T-helper 2 cell treated with Interferon-gamma antibody and Interleukin-4, amounts not matched to agents 100 ng/mL and 5 ng/mL, for 36 hours (primary cell): ENCODE measurements around the gene USP35. TPM values are rescaled to one million over a fixed set of nuclear protein-coding genes. Genes with fewer than 3 reads are reported as not detected.
"Not testable (repeated sequence)": the region's sequence is repeated elsewhere in the genome, so short reads cannot be mapped to it uniquely, and the experiment has no call there.

Source experiments
- intact Hi-C: fragments of 100-400 bp; cut with micrococcal nuclease; formaldehyde crosslinking; loops from one replicate; pipeline ENCODE4 v1.15.1; 2023
- total RNA-seq: library from RNA; stranded (reverse); gene quantifications from 2 replicates; pipeline ENCODE4 v1.2.3, GENCODE V29; 2022

The USP35 gene
- total RNA-seq, 1 donor from 2014 or later, result 14.6 TPM

DNA sequence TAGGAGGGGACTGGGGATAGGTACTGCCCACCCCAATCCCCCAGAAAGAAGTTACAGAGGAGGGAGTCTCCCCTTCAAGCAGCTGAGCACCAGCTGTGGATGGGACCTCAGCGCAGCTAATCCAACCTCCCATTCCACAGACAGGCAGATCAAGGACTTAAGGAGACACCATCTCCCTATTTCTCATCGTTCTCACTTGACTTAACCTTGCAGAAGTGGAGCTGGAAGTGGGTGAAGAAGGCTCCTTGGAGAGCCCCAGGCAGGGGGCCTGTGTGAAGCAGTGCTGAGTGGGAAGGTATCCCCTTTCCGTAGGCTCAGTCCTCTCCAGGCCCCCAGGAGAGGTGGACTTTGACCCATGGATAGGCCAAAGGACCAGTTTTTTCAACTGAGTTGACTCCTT is 27.3 kb downstream of the USP35 start:
- intact Hi-C loops, result no loop called here

DNA sequence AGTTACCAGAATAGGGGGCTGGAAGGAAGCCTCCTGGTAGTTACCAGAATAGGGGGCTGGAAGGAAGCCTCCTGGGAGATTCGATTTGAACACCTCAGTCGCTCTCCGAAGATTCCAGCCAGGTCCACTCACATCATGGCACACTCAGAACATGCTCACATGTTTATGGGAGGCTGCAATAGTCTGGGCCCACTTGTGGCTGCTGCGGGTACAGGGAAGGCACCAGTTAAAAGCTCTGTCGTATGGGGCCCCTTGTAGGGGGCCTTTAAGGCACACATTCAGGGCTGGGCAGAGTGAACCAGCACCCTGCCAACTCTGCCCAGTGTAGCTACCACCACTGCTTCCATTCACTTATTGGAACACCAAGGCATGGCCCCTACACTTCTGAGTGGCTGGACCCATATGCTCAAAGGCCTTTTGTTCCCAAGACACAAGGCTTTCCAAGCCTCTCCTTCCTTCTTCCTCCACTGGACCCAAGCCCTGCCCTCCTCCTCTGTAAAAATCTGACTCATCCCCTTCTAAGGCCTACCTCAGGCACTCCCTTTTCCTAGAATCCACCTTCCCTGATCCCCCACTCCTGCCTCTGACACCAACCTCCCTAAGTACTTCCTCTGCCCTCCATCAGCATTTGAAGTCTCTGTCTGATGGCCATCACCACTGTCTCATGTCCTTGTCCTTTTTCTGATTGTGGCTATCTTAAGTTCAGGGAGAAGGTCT is 28.0 kb downstream of the USP35 start:
- intact Hi-C loops, result no loop called here

DNA sequence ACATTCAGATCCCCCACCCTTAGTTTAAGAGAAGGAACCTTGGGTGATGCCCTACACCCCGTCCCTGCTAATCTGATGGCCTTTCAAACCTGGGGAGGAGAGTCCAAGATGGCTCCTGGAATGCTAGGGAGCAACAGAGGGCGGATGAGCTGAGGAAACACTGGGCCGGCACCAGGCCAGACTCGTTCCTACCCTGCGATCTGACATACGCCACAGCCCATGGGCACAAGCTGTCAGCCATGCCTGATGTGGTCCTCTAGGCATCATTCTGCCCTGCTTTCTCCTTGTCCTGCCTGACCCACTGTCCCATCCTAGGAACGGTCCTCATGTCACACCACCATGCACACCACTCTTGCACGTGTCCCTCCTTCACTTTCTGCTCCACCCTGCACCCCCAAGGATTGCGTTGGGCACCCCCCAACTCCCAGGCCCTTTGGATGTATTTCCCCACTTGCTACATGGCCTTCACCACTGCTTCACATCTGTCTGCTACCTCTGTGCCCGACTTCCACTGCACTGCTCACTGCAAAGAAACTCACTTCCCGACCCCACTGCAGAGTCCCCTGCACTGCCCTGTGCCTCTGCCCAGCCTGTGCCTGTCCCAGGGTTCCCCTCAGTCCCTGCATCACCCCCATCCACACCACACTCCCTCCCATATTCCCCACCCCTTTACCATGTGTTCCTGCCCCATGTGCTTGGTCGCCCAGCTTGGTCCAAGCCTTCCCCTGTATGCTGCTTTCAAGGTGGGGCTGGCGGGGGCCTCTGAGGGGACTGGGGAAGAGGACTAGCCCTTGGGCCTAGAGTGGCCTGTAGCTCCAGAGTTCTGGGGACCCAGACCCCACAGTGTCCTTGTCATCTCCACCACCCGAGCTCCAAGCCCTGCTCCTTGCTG is 29.2 kb downstream of the USP35 start:
- intact Hi-C loops, result no loop called here

DNA sequence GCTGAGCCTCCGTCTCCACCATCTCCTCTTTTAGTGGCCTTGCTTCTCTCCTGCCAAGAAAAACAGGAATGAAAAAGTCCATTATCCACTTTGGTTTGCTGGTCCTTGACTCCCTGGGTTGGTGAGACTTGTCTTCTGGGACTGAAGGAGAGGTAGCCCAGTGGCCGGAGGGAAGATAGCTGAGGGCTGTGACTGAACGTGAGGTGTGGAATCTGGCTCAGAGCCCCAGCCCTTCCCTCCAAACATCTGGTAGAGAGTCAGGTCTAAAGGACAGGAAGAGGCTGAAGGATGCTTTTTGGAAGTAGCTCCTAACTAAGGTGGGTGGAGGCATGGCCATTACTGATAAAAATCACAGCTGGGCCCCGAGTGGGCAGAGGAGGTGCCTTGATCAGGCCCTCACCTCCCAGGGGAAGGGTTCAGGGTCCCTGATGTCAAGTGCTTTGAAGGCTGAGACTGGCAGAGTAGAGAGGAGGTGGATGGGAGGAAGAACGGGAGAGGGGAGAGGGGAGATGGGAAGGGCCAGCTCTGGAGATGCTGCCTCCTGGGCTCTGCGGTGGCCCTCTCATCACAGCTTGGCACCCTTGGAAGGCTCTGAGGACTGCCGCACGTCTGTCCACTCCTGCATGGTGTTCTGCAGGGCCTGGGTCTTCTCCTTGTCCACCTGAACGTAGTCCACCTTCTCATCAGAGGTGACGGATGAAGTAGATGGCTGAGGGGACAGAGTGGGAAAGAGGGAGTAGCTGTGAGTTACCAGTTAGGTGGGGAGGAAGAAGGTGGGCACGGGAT is 30.2 kb downstream of the USP35 start:
- intact Hi-C loops, result no loop called here

DNA sequence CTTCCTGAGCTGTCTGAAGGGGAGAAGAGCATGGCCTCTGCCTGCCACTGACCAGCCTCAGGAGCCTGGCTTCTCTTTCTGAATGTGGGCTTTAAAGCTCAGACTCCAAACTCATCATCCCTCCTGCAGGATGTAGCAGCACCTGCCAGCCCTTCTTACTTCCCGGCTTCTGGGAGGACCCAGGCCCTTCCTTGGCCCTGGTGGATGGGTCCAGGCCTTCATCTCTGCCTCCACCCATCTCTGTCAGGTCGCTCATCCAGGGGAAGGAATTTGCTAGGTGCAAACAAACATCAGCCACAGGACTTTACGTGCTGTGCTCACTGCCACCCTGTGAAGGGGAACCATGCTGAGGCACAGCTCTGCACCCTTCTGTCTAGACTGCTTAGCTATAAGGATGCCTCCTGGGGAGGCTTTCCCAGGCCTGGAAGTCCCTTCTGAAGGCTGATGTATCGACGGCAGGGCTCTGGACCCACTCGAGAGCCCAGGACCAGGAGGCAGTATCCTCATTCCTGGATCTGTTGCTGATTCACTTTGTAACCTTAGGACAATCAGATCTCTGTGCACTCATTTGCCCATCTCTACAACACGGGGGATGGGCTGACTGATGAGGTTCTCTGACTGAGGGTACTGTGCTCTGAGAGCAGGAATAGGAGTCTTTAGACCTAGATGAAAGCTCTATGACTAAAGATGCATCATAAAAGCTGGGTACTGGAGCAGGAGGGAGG is 30.9 kb downstream of the USP35 start:
- intact Hi-C loops, result no loop called here

DNA sequence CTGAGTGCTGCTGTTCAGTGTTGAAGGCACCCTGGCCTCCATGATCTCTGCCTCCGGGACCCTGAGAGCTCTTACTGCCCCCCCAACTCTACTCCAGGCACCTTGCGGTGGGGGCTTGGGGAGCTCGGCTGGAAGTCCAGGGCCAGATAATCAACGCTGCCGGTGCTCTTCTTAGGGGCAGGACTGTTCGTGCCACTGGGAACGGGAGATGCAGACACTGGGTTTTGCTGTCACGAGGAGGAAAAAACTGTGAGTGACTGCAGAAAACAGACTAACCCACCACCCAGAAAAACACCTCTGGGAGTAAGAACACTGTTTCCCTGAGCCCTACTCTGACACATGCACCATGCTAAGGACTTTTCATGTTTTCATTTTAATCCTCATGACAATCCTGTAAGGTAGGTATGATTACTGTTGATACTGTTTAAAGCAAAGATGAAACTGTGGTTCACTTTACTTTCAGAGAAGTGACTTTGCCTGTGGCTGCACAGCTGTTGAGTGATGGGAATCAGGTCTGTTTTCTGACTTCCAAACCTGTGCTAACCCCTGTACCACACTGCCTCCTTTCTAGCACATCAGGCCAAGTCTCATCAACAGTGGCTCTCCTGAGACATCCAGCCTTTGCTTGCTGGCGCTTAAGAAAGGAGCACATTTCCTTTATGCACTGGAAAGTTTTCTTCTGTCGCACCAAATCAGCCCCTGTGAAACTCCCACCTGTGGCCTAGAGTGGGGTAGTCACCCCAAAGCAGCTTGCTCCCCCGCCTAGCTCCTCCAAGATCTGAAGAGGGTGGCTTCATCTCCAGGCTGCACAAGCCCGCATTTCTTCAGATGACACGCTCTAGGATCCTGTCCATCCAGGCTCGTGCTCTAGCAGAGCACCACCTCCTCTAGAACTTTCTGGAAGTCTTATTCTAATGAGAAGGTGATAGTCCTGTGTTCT is 31.8 kb downstream of the USP35 start:
- intact Hi-C loops, result no loop called here

DNA sequence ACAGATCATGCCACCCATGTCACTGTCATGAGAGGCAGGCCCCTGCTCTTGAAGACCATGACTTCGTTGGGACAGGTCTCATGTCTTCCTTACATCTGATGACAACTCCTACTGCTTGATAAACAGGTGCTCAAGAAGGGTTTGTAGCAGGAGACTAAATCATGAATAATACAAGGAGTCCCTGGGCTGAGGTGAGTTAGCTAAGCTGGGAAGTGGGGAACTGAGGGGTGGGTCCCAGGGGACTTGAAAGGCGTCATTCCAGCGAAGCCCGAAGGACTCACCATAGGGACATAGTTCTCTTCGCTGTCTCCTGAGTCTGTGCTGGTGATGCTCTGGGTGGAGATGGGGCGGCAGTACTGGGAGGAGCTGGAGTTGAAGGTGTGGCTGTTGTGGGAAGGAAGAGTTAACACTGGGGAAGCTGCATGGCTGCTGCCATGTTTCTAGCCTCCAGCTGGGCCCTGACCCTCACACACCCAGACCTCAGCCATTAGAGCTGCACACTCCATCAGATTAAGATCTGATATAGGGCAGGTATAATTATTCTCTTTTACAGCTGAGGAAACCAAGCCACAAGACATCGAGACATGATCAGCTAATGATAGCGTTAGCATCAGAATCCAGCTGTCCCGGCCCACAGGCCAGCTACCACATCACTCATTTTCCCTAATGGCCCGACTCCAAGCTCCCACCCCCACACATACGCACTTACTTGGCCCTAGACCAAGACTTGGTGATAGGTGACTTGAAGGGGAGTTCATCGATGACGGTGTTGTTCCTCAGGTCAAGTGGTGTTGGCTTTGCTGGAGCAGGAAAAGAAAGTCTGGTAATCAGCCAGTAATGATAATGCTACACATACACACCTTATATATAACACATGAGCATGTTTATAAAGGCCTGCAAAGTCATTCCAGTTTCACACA is 32.9 kb downstream of the USP35 start:
- intact Hi-C loops, result no loop called here

DNA sequence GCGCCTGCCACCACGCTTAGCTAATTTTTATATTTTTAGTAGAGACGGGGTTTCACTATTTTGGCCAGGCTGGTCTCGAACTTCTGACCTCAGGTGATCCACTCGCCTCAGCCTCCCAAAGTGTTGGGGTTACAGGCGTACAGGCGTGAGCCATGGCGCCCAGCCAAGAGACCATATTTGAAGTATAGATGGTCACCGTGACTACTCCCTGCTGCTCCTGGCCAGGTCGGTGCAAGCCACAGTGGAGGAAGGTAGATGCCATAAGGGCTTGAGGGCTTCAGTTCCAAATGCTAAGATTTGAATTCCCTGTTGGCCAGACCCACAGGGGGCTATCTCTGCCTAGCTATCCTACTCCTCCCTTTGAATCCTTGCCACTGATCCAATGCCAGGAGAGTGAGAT is 34.0 kb downstream of the USP35 start:
- intact Hi-C loops, result not testable (repeated sequence)

DNA sequence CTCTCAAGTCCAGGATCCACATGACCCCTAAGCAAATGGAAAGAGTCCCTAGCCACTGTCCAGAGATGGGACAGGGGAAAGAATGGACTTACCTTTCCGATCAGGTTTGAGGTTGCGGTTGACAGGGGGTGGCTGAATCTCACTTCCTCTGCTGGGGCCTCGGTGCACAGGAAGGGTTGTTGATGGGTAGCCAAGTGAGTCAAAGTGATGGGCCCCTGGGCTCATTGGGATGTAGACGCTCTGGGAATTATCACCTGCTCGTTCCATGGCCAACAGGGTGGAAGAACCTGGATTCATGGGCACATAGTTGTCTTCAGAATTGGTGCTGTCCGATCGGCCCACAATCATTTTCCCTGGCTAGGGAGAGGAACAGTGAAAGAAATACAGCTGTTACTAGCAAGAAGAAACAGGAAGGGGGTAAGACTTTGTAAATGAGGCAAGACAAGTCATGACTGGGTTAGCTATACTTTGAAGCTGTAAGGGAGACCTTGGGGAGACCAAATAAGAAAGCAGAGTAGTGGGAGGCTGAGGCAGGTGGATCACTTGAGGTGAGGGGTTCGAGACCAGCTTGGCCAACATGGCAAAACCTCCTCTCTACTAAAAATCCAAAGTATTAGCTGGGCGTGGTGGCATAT is 34.7 kb downstream of the USP35 start:
- intact Hi-C loops, result no loop called here

DNA sequence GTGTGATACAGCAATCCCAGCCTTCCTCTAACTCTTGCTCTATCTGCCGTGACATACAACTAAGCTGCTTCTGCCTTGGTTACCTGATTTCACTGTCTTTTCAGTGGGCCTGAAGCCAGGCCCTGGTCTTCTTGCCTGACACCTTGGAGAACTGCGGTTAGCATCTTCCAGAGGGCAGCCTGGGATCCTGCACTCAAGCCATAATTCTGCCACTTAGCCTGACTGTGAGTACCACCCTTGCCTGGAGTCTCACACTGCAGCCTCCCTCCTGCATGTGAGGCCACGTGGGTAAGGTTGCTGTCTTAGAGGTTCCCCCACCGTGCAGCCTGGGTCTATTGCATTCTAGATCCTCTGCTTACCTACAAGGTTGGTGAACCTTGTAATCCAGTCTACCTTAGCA is 35.8 kb downstream of the USP35 start:
- intact Hi-C loops, result loop anchor here (2.0 kb wide), 1 partner anchor 22 kb away; no protein-coding TSS in a partner anchor

DNA sequence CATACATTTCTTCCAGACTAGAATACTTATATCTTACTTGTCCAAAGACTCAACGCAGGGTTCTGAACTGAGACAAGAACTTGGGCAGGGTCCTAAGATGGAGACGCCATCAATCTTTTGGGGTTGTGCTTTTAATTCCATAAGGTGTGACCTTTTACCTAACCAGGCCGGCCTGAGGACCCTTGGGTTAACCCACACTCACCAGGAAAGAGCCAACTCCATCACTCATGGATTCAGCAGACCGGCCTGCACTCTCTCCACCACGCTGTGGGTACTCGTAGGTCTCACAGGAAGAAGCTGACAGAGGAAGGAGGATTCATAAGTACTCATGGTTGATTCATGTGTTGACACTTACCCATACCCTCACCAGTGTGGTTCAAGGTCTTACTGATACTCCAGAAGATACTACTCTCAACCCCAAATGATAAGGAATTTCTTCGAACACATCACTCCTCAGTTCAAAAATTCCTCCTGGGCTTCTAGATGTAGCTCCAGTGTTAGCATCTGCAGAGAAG is 36.2 kb downstream of the USP35 start:
- intact Hi-C loops, result loop anchor here (2.0 to 5.0 kb wide), 3 partner anchors 22 to 117 kb away; no protein-coding TSS in a partner anchor

DNA sequence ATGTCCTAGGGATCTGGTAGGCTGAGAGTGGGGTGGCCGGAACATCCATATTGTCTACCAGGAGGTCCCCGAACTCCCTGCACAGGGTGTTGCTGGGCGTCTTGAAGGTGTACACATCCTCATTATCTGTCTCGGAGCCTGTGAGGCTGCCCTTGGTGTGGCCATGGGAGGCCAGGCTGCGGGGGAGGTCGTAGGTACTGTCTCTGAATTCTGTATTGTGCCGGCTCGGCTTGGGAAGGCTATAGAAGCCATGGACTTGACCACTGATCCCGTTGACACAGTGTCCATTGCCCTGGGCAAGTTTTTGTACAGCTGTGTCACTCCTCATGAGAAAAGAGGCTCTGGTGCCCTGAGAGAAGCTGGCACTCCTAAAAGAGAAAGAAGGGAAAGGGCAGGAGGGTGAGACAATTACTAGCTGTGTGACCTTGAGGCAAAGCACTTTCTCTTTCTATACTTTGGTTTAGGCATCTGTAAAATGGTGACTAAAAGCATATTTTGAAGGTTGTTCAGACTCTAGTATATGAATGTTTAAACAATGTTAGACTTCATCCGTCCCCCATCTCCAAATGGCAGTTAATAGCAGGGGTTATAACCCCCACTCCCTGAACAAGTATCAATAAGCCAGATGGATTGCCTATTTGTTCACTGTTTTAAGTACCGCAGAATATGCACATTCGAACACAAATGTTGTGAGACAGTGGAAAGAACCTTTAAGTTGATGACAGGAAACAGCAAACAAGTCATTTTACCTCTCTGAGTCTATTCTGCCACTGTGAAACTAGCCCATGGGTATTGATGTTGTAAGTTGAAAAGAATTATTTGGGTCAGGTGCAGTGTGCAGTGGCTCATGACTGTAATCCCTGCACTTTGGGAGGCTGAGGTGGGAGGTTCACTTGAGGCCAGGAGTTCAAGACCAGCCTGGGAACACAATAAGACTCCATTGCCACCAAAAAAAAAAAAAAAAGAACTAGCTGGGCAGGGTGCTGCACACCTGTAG is 38.3 kb downstream of the USP35 start:
- intact Hi-C loops, result loop anchor here (5.0 kb wide), 2 partner anchors 65 to 115 kb away; no protein-coding TSS in a partner anchor

DNA sequence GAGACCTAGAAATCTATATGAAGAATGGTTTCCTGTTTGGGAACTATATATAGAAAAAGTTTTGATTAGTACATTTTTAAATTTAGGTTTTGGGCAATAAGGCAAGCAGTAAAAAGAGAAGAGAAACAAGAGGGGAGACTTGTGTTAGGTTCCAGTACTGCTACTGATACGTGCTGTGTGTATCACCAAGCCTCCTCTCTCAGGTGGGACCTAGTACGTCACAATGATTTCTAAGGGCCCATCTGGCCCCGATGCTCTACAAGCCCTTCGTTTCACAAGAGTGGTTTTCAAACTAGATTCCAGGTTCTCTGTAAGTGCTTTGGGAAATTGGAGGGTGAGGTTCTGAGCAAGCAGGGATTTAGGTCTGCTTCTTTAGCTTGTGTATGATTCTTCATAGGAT is 39.2 kb downstream of the USP35 start:
- intact Hi-C loops, result loop anchor here (1.0 to 5.0 kb wide), 4 partner anchors 64 to 336 kb away; partner anchors contain the start of gene GAB2

DNA sequence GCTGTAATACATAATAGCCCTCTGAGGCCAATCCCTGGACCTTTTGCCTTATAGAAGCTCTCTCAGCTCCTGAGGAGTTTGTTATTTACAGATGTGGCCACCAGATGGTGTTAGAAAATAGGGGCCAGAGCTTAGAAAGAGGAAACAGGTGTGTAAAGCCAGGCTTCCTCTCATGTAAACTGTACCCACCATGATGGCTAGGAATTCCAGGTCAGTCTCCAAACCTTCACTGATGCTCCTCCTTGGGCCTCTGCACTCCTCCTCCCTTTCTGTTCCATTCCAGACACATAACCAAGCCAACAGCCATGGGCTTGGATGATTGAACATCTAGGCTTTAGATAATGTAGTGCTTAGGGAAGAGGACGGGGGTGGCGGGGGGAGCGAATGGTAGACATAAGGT is 39.7 kb downstream of the USP35 start:
- intact Hi-C loops, result loop anchor here (1.0 to 5.0 kb wide), 4 partner anchors 64 to 336 kb away; partner anchors contain the start of gene GAB2

DNA sequence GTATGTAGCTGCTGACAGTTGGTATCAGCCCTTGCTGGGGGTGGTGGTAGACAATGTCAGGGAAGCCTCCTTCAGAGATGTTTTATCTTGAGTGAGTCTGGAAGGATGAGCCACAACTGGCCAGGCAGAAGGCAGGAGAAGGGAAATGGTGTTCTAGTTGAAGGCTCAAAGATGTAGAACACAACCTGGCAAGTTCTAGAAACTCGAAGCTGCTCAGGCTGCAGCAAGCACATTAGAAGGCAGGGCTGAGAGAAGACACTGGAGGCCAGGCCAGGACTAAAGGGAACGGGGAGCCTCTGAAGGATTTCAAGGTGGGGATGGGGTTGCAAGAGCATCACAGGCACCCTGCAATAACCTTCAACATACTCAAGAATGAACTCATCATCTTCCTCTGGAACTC is 40.4 kb downstream of the USP35 start:
- intact Hi-C loops, result loop anchor here (5.0 kb wide), 2 partner anchors 63 to 113 kb away; no protein-coding TSS in a partner anchor

DNA sequence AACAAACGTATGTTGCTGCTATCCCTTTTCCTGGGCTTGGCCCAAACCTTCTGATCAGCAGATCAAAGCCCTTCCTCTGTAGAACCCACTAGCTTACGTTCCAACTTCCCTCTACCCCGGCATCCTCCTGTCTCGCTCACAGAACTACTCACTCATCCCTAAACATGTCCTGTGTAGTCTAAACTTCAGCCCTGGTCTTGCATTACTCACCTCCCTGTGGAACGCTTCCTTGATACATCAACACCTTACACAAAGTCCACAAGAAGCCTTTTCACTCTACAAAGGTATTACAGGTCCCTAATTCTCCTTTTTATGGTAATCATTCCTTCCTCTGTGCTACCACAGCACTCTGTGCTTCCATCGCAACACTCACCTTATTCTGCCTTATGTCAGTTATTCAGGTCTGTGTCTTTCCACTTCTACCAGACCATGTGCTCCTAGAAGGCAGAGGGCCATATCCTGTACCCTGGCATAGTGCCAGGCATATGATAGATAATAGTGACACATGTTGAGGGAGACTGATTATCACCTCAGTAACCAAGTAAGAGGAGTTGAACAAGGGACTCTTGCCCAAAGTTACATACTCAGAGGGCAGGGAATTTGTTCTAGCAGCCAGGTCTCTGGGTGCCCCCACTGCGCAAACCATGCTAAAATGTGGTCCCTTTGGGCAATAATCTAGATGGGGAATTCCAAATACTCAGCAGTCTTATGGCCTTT is 41.6 kb downstream of the USP35 start:
- intact Hi-C loops, result no loop called here
